ENCODE data around the gene SPTY2D1.

- no peak for TF ChIP-seq POLR2A (IDR thresholded peaks at IDR 0.05)
- no peak for TF ChIP-seq CTCF (IDR thresholded peaks at IDR 0.05)
These were observed 10.0 kb downstream of the SPTY2D1 start for GRCh38 chr11:18624161-18624560.

Data from adrenal gland (tissue), 5 donors.